EL (cell line): Measurements from ENCODE around the gene SPA17.

Source experiments
- DNase-seq: peaks from one replicate; pipeline ENCODE4 v3.0.0-alpha.2; 2016

Gene SPA17

DNA sequence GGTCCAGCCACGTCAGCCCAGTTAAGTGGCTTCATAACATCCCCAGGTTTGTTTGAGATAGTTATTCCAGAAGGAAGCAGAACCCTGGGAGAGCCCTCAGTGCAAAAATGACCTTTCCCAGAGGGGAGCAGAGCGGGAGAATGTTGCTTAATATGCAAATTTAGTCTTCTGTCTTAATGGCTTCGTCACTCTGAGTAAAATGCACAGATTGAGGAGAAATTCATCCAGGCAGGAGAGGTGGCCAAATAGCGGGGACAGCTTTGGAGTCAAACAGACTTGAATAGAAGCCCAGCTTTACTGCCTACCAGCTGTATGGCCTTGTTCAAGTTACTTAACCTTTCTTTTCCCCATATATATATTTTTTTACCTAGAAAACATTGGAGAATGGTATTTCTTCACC lies 53.8 kb downstream of the SPA17 start:
- DNase-seq = no peak

GRCh38 chr11:124728134-124728533 lies 54.4 kb downstream of the SPA17 start:
- DNase-seq = no peak

GRCh38 chr11:124729571-124729970 lies 55.9 kb downstream of the SPA17 start:
- DNase-seq = no peak

- no peak for DNase-seq
These were observed 58.5 kb downstream of the SPA17 start for GRCh38 chr11:124732230-124732629.

GRCh38 chr11:124736736-124737135 lies 63.0 kb downstream of the SPA17 start:
- no peak for DNase-seq

DNA sequence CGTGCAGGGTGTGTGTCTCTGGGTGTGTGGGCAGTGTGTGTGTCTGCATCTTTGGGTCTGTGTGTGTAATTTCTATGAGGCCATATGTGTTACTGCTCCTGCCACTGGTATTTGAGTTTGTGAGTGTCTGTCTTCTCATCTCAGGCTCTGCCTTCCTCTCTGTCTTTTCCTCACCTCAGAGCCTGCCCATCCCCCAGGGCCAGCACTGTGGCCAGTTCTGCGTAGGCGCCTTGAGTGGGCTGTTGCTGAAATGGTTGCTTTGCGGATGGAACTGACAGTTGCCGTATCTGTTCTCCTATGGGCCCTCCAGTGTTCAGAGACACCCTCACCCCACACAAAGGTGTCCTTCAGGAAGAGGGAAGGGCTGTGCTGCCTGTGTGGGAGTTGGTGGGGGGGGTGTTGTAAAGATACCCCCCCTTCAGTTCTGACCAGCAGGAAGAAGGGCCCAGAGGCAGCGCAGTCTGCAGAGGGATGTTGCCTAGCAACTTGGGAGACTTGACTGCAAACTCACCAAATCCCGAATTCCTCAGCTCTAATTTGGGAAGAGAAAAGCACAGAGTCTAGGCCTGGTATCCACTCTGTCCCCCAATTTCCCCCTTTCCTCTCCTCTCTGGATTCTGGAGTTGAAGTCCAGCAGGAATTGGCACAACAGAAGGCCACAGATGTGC lies 64.1 kb downstream of the SPA17 start:
- DNase-seq = no peak

GRCh38 chr11:124738713-124739478 lies 65.2 kb downstream of the SPA17 start:
- no peak for DNase-seq

GRCh38 chr11:124739479-124740276 lies 66.0 kb downstream of the SPA17 start, which contains the start of gene NRGN:
Gene NRGN, plus strand, starts transcription at chr11:124739942. Its CDS starts 143 bp downstream, at chr11:124740085.
- peak; percentile 91 for DNase-seq

DNA sequence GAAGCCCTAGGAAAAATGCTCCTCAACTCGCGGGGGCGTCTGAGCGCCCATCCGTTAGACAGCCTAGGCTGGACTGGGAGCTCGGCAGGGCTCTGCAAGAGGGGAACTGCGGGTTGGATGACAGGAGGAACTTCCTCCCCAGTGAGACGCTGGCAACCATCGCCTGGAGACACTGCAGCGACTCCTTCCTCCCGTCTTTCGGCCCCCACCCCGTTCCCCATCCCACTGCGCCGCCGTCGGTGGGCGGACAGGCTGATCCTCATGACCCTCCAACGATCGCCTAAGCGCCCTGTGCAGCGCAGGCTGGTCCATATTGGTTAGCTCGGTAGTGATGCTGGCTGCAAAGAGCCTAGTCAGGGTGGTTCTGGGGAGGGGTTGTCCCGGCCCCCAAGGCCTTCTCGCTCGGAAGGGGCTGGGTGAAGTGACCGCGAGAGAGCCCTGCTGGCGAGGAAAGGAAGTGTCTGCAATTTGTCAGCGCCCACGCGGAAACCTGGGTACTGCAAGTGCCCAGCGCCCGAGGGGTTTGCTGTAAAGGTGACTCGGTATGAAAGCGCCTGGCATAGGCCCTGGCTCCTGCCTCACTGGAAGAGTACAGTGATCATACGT lies 66.7 kb downstream of the SPA17 start:
- DNase-seq = peak; percentile 52

DNA sequence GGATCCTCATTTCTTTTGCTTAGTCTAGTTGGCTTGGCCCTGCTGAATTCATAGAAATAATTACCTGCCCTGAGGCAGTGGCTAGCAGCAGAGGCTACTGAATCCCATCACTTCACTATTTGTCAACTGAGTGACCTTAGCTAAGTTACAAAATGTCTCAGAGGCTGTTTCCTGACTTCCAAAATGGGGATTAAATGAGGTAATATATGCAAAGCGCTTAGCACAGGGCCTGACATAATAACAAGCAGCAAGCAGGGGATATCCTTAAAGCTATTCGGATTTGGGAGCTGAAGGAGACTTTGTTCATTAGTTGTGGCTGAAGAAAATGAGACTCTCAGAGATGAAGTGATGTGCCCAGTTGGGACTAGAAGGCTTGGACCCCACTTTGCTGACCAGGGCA lies 68.9 kb downstream of the SPA17 start:
- DNase-seq = no peak

GRCh38 chr11:124743050-124743449 lies 69.3 kb downstream of the SPA17 start:
- no peak for DNase-seq

- DNase-seq = no peak
These were observed 71.6 kb downstream of the SPA17 start for GRCh38 chr11:124745270-124745834.

DNA sequence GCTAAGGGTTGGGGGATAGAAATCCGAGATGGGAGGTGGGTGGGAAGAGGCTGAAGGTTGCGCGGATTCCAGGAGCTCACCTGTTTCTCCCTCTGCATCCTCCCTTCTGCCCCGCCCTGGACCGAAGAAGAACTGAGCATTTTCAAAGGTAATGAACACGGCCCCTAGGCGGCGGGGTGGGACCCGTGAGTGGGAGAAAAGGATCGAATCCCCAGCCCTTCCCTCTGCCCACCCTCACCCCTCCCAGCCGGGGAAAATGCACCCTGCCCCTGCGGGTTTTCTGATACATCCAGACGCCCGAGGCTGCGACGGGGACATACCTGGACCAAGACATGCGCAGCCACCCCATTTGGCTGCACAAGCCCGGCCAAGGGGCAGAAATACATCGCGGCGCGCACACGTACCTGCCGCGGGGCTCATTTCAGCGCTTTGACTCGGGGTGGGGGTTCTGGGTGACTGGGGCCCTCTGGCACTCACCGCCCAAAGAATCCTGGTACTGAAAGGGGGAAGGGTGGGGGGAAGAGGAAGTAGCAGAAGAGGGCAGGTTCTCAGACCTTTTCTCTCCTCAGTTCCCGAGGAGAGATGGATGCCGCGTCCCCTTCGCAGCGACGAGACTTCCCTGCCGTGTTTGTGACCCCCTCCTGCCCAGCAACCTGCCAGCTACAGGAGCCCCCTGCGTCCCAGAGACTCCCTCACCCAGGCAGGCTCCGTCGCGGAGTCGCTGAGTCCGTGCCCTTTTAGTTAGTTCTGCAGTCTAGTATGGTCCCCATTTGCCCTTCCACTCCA lies 72.3 kb downstream of the SPA17 start:
- DNase-seq = no peak

- peak; percentile 90 for DNase-seq
These were observed 73.0 kb downstream of the SPA17 start for GRCh38 chr11:124746621-124747243.
